CD4-positive, alpha-beta T cell treated with Interleukin-17A for 1 hour (primary cell): ENCODE data around the gene GMDS.
"Not testable (repeated sequence)": the region's sequence is repeated elsewhere in the genome, so short reads cannot be mapped to it uniquely, and the experiment has no call there.

Experiments
- DNase-seq: peaks from one replicate; pipeline ENCODE4 v3.0.0-alpha.2; 2020

Gene GMDS

DNA sequence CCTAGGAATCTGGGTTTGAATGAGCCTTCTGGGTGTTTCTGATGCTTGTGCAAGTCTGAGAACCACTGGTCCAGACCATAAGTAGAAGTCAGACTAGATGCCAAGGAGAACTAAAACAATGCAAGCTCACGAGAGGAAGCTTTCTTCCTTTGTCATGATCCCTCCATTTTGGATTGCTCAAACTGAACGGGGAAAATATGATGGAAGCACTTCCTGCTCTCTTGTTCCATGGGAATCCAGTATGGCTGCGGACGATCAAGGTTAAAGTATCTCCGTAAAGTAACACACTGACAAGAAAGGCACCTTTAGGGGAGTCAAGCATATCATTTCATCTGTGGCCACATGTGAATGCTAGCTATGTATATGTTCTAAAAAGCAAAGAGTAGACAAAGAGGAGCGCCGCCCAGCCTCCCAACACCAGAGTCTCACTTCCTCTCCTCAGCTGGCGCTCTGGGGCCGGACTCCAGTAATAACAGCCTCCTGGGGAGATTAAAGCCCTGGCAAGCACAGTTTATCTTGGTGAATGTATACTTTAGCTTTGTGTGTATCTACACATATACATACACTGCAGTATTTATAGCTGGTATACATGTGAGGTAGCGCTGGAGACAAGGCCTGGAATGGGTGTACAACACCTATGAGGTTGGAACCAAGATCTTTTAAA lies 547.6 kb downstream of the GMDS start:
- DNase-seq, result no peak

DNA sequence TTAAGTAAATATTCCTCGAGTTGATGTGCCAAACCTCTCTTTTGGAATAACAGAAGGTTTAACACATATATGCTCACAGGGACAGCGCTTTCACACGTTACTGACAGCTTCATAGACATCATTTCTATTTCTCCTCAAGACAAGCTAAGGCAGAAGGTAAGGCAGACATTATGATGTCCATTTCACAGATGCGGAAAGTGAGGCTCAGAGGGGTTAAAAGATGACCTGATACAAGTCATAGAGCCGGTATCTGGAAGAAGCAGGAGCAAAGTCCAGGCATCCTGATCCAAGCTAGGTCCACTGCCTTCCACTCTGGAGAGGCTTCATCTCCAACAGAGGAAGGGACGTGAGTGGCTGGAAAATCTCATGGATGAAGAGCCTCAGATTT lies 548.9 kb downstream of the GMDS start:
- DNase-seq, result no peak

DNA sequence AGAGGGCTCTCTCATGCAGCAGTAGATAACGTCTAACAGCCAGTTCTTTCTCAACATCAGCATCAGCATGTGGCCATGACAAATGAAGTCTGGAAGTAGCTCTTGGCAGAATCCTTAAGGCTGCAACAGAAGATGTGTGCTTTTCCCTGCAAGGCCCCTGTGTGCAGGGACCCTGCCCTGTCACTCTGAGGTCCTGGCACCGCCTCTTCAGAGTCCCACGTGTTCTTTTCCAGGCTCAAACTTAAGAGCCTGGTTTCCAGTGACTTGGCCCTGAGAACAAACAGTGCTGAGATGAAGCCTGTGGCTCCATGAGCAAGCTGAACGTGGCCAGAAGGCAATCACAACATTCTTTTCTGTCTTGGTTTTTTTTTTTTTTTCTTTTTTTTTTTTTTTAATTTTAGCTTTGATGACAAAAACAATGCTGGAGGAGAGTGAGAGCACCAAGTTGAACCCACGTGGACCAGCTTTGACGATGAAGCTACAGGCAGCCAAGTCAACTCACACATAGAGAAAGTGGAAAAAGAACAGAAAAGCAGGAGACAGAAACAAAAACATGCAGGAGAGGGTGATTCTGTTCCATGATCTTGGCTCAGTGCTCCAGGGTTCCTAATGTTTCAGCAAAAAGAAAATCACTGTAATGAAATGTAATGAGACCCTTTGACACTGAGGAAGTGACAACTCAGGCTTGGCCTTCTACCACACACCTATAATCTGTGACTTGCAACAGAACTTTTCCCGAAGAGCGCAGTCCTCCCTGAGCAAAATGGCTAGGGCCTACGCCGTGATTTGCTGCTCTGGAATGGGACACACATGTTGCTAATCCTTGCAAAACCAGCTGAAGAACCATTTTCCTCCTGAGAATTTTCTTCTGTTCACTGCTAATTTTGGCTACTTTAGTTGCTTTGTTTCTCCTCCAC lies 549.6 kb downstream of the GMDS start:
- DNase-seq, result no peak

DNA sequence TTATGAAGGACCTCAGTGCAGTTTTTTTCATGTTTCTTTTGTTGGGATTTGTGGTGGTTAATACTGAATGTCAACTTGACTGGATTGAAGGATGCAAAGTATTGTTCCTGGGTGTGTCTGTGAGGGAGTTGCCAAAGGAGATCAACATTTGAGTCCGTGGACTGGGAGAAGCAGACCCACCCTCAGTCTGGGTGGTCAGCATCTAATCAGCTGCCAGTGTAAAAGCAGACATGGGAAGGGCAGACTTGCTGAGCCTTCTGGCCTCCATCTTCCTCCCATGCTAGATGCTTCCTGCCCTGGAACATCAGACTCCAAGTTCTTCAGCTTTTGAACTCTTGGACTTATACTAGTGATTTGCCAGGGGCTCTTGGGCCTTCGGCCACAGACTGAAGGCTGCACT lies 553.6 kb downstream of the GMDS start:
- not testable (repeated sequence) for DNase-seq

DNA sequence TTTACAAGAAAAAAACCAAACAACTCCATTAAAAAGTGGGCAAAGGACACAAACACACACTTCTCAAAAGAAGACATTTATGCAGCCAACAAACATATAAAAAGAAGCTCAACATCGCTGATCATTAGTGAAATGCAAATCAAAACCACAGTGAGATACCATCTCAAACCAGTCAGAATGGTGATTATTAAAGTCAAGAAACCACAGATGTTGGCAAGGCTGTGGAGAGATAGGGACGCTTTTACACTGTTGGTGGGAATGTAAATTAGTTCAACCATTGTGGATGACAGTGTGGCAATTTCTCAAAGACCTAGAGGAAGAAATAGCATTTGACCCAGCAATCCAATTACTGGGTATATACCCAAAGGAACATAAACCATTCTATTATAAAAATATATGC lies 554.7 kb downstream of the GMDS start:
- DNase-seq, result not testable (repeated sequence)

DNA sequence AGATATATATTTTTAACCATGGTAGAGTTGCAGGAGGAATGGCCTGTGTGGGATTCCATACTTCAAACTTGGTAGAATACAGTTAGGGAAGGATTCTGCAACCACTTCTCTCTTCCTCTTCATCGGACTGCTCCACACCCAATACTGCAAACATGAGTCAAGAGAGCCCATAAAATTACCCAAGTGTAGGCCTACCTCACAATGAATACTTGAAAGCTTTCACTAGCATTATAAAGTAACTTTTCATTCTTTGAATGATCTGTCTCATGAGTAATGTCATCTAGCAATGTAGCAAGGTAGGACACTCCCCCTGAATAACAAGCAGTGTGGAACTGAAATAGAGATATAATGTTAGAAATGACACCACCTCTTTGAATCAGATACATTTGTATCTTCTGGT lies 556.3 kb downstream of the GMDS start:
- DNase-seq, result no peak

DNA sequence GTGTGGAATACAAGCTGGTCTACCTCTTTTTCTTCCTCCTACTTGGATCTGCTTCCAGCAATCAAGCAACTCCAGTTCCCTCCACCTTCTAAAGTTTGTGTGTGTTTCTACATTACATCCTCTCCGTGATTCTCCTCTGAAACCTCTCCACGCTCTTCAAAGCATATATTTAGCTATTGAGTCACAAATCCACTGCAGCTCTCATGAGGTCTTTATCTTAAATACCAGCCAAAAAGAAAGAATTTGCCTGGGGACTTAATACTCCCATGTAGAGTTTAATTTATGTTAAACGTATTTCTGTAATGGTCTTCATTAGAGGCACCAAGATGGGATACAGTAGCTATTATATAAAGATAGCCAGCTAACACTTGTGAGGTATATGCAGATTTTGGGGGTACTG lies 557.0 kb downstream of the GMDS start:
- no peak for DNase-seq

DNA sequence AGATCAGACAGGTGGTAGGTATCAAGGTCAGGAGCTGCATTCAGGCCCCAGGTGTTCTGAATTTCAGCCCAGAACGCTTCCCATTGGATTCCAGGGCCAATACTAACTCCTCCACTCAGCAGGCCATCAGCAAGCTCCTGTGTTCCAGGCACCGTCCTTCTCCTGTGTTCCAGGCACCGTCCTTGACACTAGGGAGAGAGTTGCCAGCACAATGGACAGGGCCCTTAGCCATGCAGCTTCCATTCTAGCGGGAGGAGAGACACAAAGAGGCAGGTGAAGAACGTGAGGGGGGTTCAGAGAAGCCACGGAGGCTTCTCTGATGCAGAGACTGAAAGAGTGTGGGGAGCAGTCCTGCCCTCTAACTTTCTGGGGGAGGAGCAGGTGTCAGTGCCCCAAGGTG lies 558.0 kb downstream of the GMDS start:
- DNase-seq, result no peak

DNA sequence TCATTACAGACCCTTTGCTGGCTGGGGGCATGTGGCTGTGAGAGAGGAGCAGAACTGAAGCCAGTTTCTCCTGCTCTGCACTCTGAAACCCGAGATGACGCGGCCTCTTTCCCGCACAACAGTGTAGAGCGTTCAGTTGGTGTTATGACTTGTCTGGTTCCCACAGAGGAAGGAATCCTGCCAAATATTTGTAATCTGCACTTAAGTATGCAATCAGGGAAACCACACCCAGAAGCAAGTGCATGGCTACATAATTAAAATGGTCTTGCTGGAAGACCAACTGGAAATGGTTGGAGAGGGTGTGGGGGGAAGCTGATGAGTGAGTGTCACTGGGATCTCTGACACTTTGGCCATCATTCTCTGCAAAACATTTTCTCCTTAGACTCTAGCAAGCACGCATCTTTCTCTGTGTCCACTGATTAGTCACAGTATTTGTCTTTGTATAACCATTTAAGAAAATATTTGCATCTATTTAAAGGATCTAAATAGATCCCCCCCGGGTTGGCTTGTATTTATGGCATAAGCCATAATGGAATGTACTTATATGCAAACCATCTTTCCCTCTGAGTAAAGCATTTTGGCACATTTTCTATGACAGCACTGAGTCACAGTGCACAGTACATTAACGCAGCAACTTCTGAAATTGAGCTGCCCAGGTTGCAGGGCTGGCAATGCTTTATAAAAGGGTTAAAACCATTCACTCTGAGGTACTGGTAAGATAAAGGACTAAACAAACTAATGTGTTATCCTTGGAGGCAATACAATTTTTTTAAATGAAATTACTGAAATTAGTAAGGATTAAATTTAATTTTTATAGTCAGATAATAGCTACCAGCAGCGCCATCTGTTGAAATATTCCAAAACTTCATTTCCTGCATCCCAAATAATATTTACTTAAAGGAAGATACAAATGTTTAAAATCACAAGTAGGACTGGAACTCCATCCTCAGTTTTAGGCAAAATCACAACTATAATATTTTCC lies 559.0 kb downstream of the GMDS start:
- DNase-seq, result no peak

DNA sequence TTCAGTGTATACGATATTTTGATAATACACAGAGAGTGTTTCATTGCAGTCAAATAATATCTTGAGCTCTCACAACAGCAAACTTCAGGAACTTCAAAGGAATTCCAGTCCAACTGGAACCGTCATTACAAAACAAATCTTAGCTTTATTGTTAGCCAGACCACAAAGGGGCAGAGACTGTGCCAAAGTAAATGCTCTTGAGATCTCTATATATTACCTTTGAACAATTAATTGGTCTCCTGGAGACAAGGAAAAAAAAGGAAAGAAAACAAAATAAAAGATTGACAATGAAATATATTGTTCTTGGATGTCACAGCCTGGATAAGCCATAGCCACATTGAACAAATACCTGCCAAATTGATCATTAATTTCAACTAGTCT lies 565.7 kb downstream of the GMDS start:
- DNase-seq, result no peak

DNA sequence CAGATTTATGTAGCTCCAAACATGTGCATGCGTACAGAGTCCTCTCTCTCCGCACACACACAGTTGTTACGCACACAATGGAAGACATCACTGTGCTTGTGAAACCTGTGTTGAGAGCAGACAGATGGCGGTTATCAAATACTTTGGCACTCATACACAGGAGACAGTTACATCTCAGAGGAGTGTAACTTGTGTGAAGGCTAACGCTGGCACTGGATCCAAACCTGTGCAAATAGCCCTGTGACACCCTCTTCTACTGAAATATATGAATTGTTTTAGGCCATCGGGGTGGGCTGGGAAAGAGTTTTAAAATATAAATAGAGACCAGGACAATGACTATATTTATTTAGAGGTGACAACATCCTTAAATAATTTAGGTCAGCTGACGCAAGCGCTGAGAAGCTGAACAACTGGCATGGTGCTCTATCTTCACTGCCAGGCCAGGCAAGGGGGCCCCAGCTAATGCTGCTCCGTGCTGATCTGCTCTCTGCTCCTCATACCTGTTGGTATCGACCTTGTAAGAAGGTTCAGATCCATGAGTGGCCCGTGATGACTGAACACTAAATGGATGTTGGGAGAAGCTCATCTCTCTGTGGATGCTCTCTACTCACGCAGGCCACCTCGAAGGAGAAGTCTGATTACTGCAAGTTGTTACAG lies 566.2 kb downstream of the GMDS start:
- no peak for DNase-seq

DNA sequence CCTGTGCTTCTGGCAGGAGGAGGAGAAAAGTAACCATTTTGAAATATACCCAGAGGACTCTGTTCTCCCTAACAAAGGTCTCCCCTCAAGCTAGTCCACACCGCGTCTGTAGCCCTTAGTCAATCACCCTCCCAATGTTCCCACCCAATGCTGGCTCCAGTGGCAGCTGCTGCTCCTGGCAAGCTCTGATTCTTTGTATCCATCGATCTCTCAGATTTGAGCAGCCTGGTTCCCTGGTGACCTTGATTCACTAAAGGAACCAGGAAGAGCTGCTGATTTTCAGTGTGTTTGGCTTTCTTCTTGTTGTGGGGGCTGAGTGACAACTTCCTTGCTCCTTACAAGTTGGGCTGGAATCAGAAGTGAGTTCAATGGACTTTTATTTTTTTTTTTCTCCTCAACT lies 567.2 kb downstream of the GMDS start:
- no peak for DNase-seq

DNA sequence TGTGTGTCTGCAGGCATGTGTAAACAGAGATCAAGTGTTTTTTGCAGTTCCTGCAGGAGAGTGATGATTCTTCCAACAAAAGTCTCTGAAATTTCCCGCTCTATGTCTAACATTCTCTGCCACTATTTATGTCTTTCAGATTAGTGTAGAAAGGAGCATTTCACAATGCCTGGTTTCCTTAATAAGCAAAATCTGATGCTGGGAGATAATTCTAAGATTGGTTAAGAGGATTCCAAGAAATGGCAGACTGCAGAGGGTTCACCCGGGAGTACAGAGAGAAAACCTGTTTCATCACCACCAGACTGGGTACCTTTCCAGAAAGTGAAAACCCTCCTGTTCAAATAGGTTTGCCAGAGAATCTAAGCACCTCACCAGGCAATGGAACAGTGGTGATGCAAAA lies 573.0 kb downstream of the GMDS start:
- no peak for DNase-seq

DNA sequence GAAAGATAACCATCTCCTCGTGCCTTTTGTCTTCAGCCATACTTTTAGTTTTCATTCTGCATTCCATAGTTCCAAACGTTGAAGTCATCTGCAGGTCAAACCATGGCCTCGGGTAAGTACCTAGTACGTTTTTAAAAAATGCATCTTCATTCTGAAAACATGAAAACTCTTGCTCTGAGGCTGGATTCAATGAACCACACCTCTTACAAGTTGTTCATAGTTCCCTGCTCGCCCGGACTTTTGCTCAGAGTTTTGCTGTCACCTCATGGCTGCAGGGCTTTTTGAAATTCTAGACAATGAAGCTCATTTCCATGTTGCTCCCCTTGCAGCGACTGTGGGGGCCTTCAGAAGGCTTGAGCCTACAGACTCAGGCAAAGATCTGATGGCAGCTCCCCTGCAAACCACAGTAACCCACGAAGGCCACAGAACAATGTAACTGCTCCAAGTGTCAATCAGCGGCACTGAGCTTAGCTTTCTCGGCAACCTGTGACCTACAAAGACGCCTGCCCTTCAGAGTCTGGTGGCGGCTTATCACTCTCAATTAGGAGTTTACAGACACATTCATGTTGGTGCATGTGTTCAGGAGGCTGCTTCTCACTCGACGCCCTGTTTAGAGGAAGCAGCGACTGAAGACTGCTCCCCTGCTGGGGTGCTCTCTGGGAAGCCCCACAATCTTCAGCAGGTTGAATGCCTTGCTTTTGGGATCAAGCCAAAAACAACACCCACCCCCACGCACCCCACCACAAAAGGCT lies 574.5 kb downstream of the GMDS start:
- DNase-seq, result no peak

DNA sequence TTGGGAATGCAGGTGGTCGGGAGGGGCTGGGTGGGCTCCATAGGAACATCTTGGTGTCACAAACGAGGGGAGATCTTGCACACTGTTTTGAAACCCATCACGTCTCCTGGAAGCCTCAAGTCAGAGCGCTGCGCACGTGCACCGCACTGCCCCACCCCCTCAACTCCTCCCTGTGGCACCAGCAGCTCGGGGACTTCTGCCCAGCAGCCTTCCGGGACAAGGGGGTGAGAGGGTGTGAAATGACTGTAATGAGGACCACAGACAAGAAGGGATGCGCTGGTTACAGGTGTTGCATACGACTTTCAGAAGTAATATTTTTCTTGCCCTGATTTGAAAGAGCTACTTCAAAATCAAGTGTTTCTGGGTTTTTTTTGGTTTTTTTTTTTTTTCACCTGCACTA lies 575.4 kb downstream of the GMDS start:
- no peak for DNase-seq

DNA sequence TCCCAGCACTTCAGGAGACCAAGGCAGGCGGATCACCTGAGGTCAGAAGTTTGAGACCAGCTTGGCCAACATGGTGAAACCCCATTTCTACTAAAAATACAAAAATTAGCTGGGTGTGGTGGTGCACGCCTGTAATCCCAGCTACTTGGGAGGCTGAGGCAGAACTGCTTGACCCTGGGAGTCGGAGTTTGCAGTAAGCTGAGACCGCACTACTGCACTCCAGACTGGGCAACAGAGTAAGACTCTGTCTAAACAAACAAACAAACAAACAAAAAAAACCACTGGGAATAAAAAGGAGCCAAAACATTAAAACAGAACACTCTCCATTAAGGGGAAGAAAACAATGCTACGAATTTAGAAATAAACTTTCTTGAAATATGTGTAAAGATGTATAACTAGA lies 576.9 kb downstream of the GMDS start:
- DNase-seq, result not testable (repeated sequence)

DNA sequence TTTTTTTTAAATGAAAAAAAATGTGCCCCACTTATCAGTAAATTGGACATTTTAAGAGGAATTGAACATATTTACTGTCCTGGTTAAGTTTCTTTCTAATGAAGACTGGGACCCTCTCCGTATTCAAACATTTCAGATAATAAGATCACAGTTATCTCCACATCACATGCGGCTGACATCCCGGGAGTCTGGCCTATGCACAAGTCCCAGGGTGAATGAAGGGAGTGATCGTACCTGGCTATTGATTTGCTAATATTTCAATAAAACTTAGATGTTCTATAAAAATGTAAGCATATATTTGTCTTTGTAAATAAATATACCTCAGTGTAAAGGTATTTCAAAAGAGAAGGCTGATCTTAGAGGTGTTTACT lies 577.6 kb downstream of the GMDS start:
- DNase-seq, result no peak

DNA sequence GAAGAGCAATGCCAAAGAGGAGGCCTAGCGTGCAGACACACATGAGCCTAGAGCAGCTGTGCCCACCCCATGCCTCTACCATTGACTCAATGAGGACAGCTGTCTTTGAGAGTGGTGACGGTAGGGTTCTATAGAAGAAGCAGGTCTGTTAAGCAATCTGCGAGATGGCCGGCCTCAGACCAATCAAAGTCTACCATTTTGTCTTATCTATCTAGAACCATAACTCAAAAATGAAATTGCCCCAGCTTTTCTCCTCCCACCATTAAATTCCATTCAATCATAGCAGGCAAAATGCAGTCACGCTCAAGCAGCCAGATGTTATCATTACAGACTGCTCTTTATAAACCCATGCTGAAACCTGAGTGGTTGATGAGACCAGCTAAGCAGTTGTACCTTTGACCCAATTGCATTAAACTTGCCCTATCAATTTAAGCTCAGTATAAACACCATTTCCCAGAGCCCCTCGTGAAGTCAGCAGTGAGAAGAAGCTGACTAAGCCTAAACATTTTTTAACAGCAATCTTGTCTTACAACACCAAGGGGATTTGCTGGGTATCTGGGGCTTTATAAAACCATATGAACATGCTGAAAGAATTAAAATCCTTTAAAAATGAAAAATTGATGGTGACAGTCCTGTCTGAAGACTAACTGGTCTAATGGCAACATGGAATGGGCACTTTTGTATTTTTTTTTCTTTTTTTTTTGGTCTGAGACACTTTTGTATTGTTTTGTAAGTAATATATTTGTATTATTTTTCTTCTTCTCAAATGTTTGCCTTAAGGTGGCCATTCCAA lies 578.2 kb downstream of the GMDS start:
- DNase-seq, result no peak

DNA sequence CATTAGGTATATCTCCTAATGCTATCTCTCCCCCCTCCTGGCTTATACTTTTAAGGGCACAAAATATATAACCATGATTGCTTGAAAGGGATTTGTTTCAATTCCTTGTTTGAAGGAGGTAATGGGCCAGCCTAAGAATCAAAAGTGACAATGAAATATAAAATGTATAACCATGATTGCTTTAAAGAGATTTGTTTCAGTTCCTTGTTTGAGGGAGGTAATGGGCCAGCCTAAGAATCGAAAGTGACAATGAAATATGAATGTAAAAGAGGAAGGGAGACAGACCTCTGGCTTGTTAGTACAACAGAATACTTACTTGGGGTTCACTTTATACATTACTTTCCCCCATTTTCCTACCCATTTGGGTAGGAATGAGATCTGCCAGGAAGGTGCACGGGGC lies 580.2 kb downstream of the GMDS start:
- DNase-seq, result no peak

DNA sequence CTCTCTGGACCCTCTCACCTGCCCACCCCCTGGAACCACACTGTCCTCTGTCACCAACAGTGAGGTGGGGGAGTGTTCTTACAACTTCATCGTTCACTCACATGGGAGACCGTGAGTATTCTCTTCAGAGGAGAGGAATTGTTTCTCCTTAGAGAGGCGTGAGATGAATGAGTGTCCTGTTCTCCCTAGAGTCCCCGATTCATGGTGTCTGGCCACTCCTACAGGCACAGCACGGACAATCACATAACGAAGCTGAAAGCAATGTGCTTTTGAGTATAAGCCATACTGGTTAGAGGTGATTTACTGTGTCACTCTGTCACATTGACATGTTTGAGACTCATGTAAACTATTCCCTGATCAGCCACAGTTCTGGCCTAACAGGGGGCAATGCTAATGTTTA lies 581.1 kb downstream of the GMDS start:
- no peak for DNase-seq

DNA sequence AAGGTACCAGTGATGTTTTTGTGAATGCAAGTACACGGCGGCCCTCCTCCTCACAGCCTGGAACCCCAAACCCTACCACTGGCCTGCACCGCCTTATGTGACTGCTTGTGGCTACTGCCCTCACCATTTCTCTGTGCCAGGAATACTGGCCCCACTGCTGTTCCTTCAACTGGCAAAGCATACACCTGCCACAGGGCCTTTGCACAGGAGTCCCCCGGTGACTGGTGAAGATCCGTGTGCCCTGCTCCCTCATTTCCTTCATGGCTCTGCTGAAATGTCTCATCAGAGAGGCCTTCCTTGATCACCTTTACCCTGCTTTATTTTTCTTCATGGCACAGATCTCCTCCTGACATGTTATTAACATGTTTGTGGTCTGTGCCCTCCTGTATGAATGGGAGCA lies 581.9 kb downstream of the GMDS start:
- DNase-seq, result no peak
